Endothelial cell of umbilical vein (primary cell): ENCODE measurements around the gene C1orf115. TPM values are rescaled to one million over a fixed set of nuclear protein-coding genes. Genes with fewer than 3 reads are reported as not detected.

Source experiments
- BruUV-seq: library from RNA; stranded (reverse); fragments of 400-500 nt; replicated peaks from 2 replicates; lab custom pipeline; 2021; lab: Mats Ljungman, UMichigan
- CTCF ChIA-PET: fragments of 300-600, 350-600 bp; sonication (Branson Sonifier 250); formaldehyde crosslinking; loops from one replicate; lab custom pipeline; 2021; ENCODE audit warnings: antibody characterized with exemption, inconsistent platforms; lab: Charles Lee
- POLR2A ChIA-PET: fragments of 300-600, 350-600 bp; sonication (Branson Sonifier 250); formaldehyde crosslinking; loops from one replicate; lab custom pipeline; 2021; ENCODE audit warnings: antibody characterized with exemption, inconsistent platforms; lab: Charles Lee
- DNase-seq: peaks from one replicate; pipeline ENCODE4 v3.0.0-alpha.2; 2011; ENCODE audit warnings: low read depth, low spot score
- FAIRE-seq: peaks from 2 replicates; lab custom pipeline; 2011; peaks lifted over from hg19 to GRCh38; lab: Jason Lieb, UNC
- H2AFZ ChIP-seq: 2 replicates; pipeline ENCODE4 v1.6.0; 2012; ENCODE audit warnings: low read depth, low read length, control low read depth, inconsistent platforms
- H3K27ac ChIP-seq: 2 replicates; pipeline ENCODE4 v1.5.1; 2011; ENCODE audit warnings: low read depth, mild to moderate bottlenecking, control low read depth, low read length, moderate library complexity; ENCODE audit not compliant: insufficient read depth
- H3K27me3 ChIP-seq, 2 experiments: 2 replicates each; pipeline versions ENCODE4 v1.6.0 to v1.6.1; 2011; ENCODE audit warnings: low read length in 2 of 2, mixed read lengths in 1 of 2; ENCODE audit not compliant: control insufficient read depth in 2 of 2, insufficient read depth in 2 of 2
- H3K36me3 ChIP-seq, 2 experiments: 2 replicates in 1 of 2; 3 replicates in 1 of 2; pipeline ENCODE4 v1.5.1; 2011; ENCODE audit warnings: low read length in 2 of 2, mild to moderate bottlenecking in 1 of 2, moderate library complexity in 1 of 2; ENCODE audit not compliant: control insufficient read depth in 2 of 2, insufficient read depth in 2 of 2; ENCODE audit errors: extremely low read depth in 1 of 2
- H3K4me1 ChIP-seq: 3 replicates; pipeline ENCODE4 v1.5.1; 2011; ENCODE audit warnings: mild to moderate bottlenecking, low read length; ENCODE audit not compliant: control insufficient read depth, insufficient read depth; ENCODE audit errors: extremely low read depth
- H3K4me2 ChIP-seq: 2 replicates; pipeline ENCODE4 v1.6.1; 2011; ENCODE audit warnings: low read length, control low read depth, mixed read lengths; ENCODE audit not compliant: insufficient read depth
- H3K4me3 ChIP-seq, 3 experiments: fragments of 200-600 bp in 1 of 3; sonication (generic), shearing (Covaris generic) in 1 of 3; replicated peaks in 1 of 3; 2 replicates each; pipeline ENCODE4 v1.5.1; 2011 to 2016; ENCODE audit warnings: control low read depth in 3 of 3, low read length in 3 of 3, mild to moderate bottlenecking in 2 of 3, inconsistent platforms in 1 of 3, low read depth in 1 of 3, moderate library complexity in 1 of 3; ENCODE audit not compliant: insufficient read depth in 1 of 3
- H3K79me2 ChIP-seq: 2 replicates; pipeline ENCODE4 v1.6.0; 2012; ENCODE audit warnings: low read length, inconsistent platforms; ENCODE audit not compliant: control insufficient read depth, insufficient read depth
- H3K9ac ChIP-seq: replicated peaks from 2 replicates; pipeline ENCODE3; 2011; ENCODE audit warnings: low read length, control low read depth; ENCODE audit not compliant: insufficient read depth; ENCODE audit errors: extremely low read depth
- H3K9me1 ChIP-seq: replicated peaks from 3 replicates; pipeline ENCODE4 v1.6.0; 2011; ENCODE audit warnings: mild to moderate bottlenecking, low read length; ENCODE audit not compliant: control insufficient read depth, insufficient read depth; ENCODE audit errors: extremely low read depth
- H3K9me3 ChIP-seq: replicated peaks from 2 replicates; pipeline ENCODE4 v1.5.1; 2012; ENCODE audit warnings: low read length, inconsistent platforms; ENCODE audit not compliant: control insufficient read depth, insufficient read depth
- H4K20me1 ChIP-seq: replicated peaks from 2 replicates; pipeline ENCODE3; 2011; ENCODE audit warnings: mild to moderate bottlenecking, low read length; ENCODE audit not compliant: control insufficient read depth, insufficient read depth; ENCODE audit errors: extremely low read depth
- EZH2 ChIP-seq: IDR thresholded peaks from 2 replicates; pipeline ENCODE4 v1.6.1; 2012; ENCODE audit warnings: borderline replicate concordance, low read depth, mild to moderate bottlenecking, moderate library complexity, low read length, inconsistent platforms; ENCODE audit not compliant: severe bottlenecking
- FOS ChIP-seq: IDR thresholded peaks from 2 replicates; pipeline ENCODE4 v1.6.1; 2011; ENCODE audit warnings: mild to moderate bottlenecking, low read length, moderate library complexity, borderline replicate concordance; ENCODE audit not compliant: insufficient read depth
- GATA2 ChIP-seq: IDR thresholded peaks from 2 replicates; pipeline ENCODE4 v1.7.0; 2011; ENCODE audit warnings: low read depth, mild to moderate bottlenecking, moderate library complexity, mixed read lengths, low read length; ENCODE audit not compliant: insufficient read length, insufficient read depth
- JUN ChIP-seq: IDR thresholded peaks from 2 replicates; pipeline ENCODE4 v1.6.1; 2011; ENCODE audit warnings: borderline replicate concordance, low read depth; ENCODE audit not compliant: insufficient read length, insufficient read depth
- MYC ChIP-seq: IDR thresholded peaks from one replicate; pipeline ENCODE4 v1.6.1; 2011; ENCODE audit warnings: mild to moderate bottlenecking, low read depth, low read length
- POLR2A ChIP-seq: IDR thresholded peaks from 2 replicates; pipeline ENCODE4 v1.6.1; 2012; ENCODE audit warnings: low read depth, mild to moderate bottlenecking, control low read depth, low read length
- POLR2AphosphoS5 ChIP-seq: IDR thresholded peaks from 2 replicates; pipeline ENCODE4 v1.6.1; 2012; ENCODE audit warnings: low read depth, mild to moderate bottlenecking, control low read depth, low read length, moderate library complexity; ENCODE audit not compliant: insufficient read depth
- dilution Hi-C: fragments of 300-500 bp; cut with MboI; formaldehyde crosslinking; loops from one replicate; pipeline ENCODE4 v1.15.0; 2019; ENCODE audit warnings: low sequenced_read_pairs; ENCODE audit not compliant: extremely low pct_ligation_motif_present
- intact Hi-C: fragments of 100-400 bp; cut with micrococcal nuclease; formaldehyde crosslinking; loops from one replicate; pipeline ENCODE4 v1.10.0; 2022
- polyA plus RNA-seq, 4 experiments: library from polyadenylated mRNA; depleted of rRNA in 3 of 4; stranded (reverse) in 3 of 4; unstranded in 1 of 4; fragments of >200 nt; gene quantifications; 2 replicates each; pipeline versions ENCODE4 v1.2.1 to v1.2.3, GENCODE V29; 2011 to 2012; ENCODE audit warnings: missing spikeins in 1 of 4
- total RNA-seq: library from RNA; stranded (reverse); gene quantifications from 2 replicates; pipeline ENCODE4 v1.2.3, GENCODE V29; 2021
- TF ChIP-seq, protein P1 (sequence below): IDR thresholded peaks from 2 replicates; pipeline ENCODE4 v1.6.1; 2011; ENCODE audit not compliant: insufficient read depth, insufficient read length
- TF ChIP-seq, protein P2 (sequence below), 2 donors: IDR thresholded peaks; 1 replicate in 1 of 2; 2 replicates in 1 of 2; pipeline ENCODE4 v1.5.1; 2011; ENCODE audit warnings: low read length in 2 of 2, mild to moderate bottlenecking in 2 of 2, moderate library complexity in 2 of 2, control low read depth in 1 of 2, inconsistent platforms in 1 of 2, low read depth in 1 of 2; ENCODE audit not compliant: insufficient read depth in 1 of 2; ENCODE audit errors: extremely low read depth in 1 of 2

Gene C1orf115
- total and polyA plus RNA-seq, 2 donors (not counting 3 experiments of a cell fraction or from before 2014, with no cell fraction given), result 11.1 to 16.4 TPM

DNA sequence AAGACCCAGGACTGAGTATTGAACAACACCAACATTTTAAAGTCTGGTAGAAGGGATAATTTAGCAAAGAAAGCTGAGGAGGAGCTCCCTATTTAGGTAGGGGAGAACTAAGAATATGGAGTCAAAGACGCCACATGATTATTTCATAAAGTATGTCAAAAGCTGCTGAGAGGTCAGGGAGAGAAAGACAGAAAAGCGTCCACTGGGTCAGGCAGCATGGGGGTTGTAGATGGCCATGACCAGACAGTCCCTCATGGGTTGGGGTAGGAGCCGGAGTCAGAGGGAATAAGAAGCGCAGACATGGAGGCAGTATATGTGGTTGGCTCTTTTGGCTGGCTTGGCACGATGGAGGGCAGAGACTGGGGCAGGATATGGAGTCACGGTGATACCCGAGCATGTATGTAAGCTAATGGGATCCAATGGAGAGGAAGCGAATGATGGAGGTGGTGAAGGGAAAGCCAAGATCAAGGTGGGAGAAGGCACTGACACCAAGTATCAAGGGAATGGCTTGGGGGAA is 4.8 kb downstream of the C1orf115 start:
- H3K9me1 ChIP-seq, result no peaks in the 10 kb centered on the region
- H3K4me2 ChIP-seq, result no peak overlapping the region
- ChIA-PET CTCF (interaction anchor here (2.2 to 7.3 kb wide), 2 partner anchors 39 to 80 kb away, joined by 10 to 83 read pairs; no protein-coding TSS in a partner anchor), POLR2A (no interaction called here)
- no peak for DNase-seq
- peaks cover 15% of the 10 kb centered on the region for H3K79me2 ChIP-seq
- BruUV-seq, result no TSS peak
- FAIRE-seq, result no peak
- H3K27ac ChIP-seq, result no peak overlapping the region
- no peak overlapping the region for H3K4me3 ChIP-seq
- no peaks in the 10 kb centered on the region for H3K9me3 ChIP-seq
- peaks cover 0 to 10% of the 10 kb centered on the region in 2 experiments for H3K36me3 ChIP-seq
- no peak overlapping the region for H3K9ac ChIP-seq
- no peaks in the 10 kb centered on the region for H3K27me3 ChIP-seq
- intact Hi-C loops (loop anchor here (5.0 kb wide), 1 partner anchor 168 kb away; the partner anchor contains the start of gene MARK1), dilution Hi-C loops (no loop called here)
- H3K4me1 ChIP-seq, result peaks cover 14% of the 10 kb centered on the region
- H2AFZ ChIP-seq, result no peak overlapping the region
- H4K20me1 ChIP-seq, result no peaks in the 10 kb centered on the region
- TF ChIP-seq GATA2, result no peak
- no peak for TF ChIP-seq JUN
- no peak for TF ChIP-seq EZH2
- TF ChIP-seq FOS, result no peak
- TF ChIP-seq, protein P1, sequence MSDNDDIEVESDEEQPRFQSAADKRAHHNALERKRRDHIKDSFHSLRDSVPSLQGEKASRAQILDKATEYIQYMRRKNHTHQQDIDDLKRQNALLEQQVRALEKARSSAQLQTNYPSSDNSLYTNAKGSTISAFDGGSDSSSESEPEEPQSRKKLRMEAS, result no peak
- no peak for TF ChIP-seq POLR2A
- TF ChIP-seq MYC, result no peak
- TF ChIP-seq POLR2AphosphoS5, result no peak
- TF ChIP-seq, protein P2, sequence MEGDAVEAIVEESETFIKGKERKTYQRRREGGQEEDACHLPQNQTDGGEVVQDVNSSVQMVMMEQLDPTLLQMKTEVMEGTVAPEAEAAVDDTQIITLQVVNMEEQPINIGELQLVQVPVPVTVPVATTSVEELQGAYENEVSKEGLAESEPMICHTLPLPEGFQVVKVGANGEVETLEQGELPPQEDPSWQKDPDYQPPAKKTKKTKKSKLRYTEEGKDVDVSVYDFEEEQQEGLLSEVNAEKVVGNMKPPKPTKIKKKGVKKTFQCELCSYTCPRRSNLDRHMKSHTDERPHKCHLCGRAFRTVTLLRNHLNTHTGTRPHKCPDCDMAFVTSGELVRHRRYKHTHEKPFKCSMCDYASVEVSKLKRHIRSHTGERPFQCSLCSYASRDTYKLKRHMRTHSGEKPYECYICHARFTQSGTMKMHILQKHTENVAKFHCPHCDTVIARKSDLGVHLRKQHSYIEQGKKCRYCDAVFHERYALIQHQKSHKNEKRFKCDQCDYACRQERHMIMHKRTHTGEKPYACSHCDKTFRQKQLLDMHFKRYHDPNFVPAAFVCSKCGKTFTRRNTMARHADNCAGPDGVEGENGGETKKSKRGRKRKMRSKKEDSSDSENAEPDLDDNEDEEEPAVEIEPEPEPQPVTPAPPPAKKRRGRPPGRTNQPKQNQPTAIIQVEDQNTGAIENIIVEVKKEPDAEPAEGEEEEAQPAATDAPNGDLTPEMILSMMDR (IDR thresholded peaks at IDR 0.05; ENCODE audit: extremely low read depth in 1 of 2, insufficient read depth in 1 of 2, low read depth in 1 of 2, low read length in 2 of 2), result no peak
